GM19328 (cell line): ENCODE results near the gene SNX33.
"Not testable (repeated sequence)": the region's sequence is repeated elsewhere in the genome, so short reads cannot be mapped to it uniquely, and the experiment has no call there.

Experiments
- ATAC-seq: cut with Tn5 transposase; IDR thresholded peaks from one replicate; pipeline ENCODE4 v1.9.1; 2021; ENCODE audit warnings: mild to moderate bottlenecking, moderate library complexity; ENCODE audit not compliant: unreplicated experiment

Gene SNX33

GRCh38 chr15:75697974-75698747 is 50.4 kb downstream of the SNX33 start:
- ATAC-seq: not testable (repeated sequence)

GRCh38 chr15:75699517-75699916 is 51.8 kb downstream of the SNX33 start:
- ATAC-seq: not testable (repeated sequence)

GRCh38 chr15:75699961-75700874 is 52.5 kb downstream of the SNX33 start:
- ATAC-seq: not testable (repeated sequence)

- ATAC-seq: not testable (repeated sequence)
These were observed 53.6 kb downstream of the SNX33 start for GRCh38 chr15:75701071-75702003.

GRCh38 chr15:75702436-75702835 is 54.7 kb downstream of the SNX33 start:
- ATAC-seq: no peak

GRCh38 chr15:75703440-75704262 is 55.9 kb downstream of the SNX33 start:
- ATAC-seq: not testable (repeated sequence)

GRCh38 chr15:75704263-75704615 is 56.5 kb downstream of the SNX33 start:
- ATAC-seq: no peak

- no peak for ATAC-seq
These were observed 56.9 kb downstream of the SNX33 start for GRCh38 chr15:75704618-75705017.

GRCh38 chr15:75705375-75705774 is 57.7 kb downstream of the SNX33 start:
- not testable (repeated sequence) for ATAC-seq

GRCh38 chr15:75705854-75706681 is 58.4 kb downstream of the SNX33 start:
- no peak for ATAC-seq

- no peak for ATAC-seq
These were observed 58.9 kb downstream of the SNX33 start for GRCh38 chr15:75706682-75706954.

- not testable (repeated sequence) for ATAC-seq
These were observed 61.7 kb downstream of the SNX33 start for GRCh38 chr15:75709458-75709857.

- not testable (repeated sequence) for ATAC-seq
These were observed 63.2 kb downstream of the SNX33 start for GRCh38 chr15:75710874-75711273.

- ATAC-seq: not testable (repeated sequence)
These were observed 63.8 kb downstream of the SNX33 start for GRCh38 chr15:75711495-75711894.
